ENCODE results near the gene FAM163B. TPM values are rescaled to one million over a fixed set of nuclear protein-coding genes. Genes with fewer than 3 reads are reported as not detected.

The FAM163B gene
- total RNA-seq, 4 donors from 2014 or later, result 0.64 TPM; not detected in 3

DNA sequence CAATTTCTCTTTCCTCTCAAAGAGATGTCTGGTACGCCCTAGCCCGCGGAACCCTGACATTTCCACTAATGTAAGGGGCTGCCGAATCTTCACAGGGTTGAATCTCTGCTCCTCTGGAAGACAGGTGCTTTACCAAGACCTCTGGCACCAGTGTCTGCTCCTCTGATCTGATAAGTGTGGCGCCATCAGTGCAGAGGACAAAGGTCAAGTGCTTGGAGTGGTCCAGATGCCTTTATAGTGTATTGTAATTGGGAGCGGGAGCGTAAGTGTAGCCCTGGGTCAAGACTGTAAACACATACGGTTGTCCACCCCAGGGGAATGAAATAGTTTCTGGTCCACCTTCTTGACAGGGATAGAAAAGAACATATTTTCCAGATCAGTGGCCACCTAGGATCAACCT lies 57.0 kb downstream of the FAM163B start:
- Histone ChIP-seq H3K4me3 (no peak overlapping the region), H3K27ac (no peak overlapping the region), H3K36me3 (no peaks in the 10 kb centered on the region), H3K27me3 (no peaks in the 10 kb centered on the region), H3K4me1 (no peaks in the 10 kb centered on the region), H3K9me3 (no peaks in the 10 kb centered on the region)
- no peak for TF ChIP-seq POLR2AphosphoS5 (IDR thresholded peaks at IDR 0.05)
- TF ChIP-seq EP300 (IDR thresholded peaks at IDR 0.05; ENCODE audit: low read depth), result no peak
- TF ChIP-seq POLR2A (IDR thresholded peaks at IDR 0.05), result no peak
- TF ChIP-seq, protein P1, sequence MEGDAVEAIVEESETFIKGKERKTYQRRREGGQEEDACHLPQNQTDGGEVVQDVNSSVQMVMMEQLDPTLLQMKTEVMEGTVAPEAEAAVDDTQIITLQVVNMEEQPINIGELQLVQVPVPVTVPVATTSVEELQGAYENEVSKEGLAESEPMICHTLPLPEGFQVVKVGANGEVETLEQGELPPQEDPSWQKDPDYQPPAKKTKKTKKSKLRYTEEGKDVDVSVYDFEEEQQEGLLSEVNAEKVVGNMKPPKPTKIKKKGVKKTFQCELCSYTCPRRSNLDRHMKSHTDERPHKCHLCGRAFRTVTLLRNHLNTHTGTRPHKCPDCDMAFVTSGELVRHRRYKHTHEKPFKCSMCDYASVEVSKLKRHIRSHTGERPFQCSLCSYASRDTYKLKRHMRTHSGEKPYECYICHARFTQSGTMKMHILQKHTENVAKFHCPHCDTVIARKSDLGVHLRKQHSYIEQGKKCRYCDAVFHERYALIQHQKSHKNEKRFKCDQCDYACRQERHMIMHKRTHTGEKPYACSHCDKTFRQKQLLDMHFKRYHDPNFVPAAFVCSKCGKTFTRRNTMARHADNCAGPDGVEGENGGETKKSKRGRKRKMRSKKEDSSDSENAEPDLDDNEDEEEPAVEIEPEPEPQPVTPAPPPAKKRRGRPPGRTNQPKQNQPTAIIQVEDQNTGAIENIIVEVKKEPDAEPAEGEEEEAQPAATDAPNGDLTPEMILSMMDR (IDR thresholded peaks at IDR 0.05), result no peak
- no peak for DNase-seq
- in situ Hi-C loops (cut with MboI; ENCODE audit: low pct_ligation_motif_present in 1 of 4, low pct_unique_long_range_greater_than_20kb in 1 of 4, low sequenced_read_pairs in 3 of 4), result no loop called here
- WGBS, 2 donors (ENCODE audit: low coverage in 1 of 2), result 75 to 85% methylated on average over 3 to 8 of the region's 8 CpGs
- intact Hi-C loops (cut with DNase I; ENCODE audit: low total_unique reads), result no loop called here

DNA sequence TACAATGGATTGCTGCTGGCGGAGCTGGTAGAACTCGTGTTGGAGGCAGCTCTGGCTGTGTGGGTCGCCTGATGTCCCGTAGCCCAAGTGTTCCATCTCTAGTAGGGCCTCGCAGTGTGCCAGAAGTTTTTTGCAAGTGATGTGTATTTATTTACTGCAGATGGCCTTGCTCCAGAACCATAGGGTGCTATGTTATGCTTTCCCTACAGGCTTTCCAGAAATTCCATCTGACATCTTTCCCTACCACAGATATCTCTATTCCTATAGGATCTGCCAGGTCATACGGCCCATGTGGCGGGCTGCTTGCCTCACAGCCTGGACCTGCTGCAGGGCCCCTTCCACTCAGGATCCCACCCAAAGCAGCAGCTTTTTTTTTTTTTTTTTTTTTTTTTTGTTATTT lies 57.7 kb downstream of the FAM163B start:
- TF ChIP-seq, protein P1 (IDR thresholded peaks at IDR 0.05), result no peak
- TF ChIP-seq POLR2AphosphoS5 (IDR thresholded peaks at IDR 0.05) (no peak), POLR2A (IDR thresholded peaks at IDR 0.05) (no peak), EP300 (IDR thresholded peaks at IDR 0.05; ENCODE audit: low read depth) (no peak)

DNA sequence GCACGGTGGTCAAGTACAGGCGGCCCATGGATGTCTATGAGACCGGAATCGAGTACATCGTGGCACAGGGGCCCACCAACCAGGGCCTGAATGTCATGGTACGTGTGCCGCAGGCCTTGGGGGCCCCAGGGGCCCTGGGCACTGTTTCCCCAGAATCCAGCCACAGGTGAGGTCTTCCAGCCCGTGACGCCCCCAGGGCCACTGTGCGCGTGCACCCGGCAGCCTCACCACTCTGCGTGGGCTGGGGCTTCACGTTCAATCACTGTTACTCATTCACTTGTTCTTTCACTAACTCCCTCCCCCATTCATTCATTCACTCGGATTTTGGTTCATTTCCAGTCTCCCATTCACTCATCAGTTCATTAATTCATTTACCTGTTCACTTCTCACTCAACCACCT lies 62.1 kb downstream of the FAM163B start:
- in situ Hi-C loops (cut with MboI; ENCODE audit: low pct_ligation_motif_present in 1 of 4, low pct_unique_long_range_greater_than_20kb in 1 of 4, low sequenced_read_pairs in 3 of 4), result loop anchor here in 1 of 4 donors (25.0 kb wide), 1 partner anchor 165 kb away; no protein-coding TSS in a partner anchor
- H3K36me3 ChIP-seq, result no peaks in the 10 kb centered on the region
- H3K4me1 ChIP-seq, result no peaks in the 10 kb centered on the region
- intact Hi-C loops (cut with DNase I; ENCODE audit: low total_unique reads), result no loop called here
- no peaks in the 10 kb centered on the region for H3K27me3 ChIP-seq
- H3K9me3 ChIP-seq, result no peaks in the 10 kb centered on the region
- H3K27ac ChIP-seq, result no peak overlapping the region
- TF ChIP-seq POLR2AphosphoS5 (IDR thresholded peaks at IDR 0.05), result no peak
- TF ChIP-seq, protein P1 (IDR thresholded peaks at IDR 0.05), result no peak
- no peak overlapping the region for H3K4me3 ChIP-seq
- DNase-seq, result no peak
- 71% methylated on average over 15 of the region's 15 CpGs; no CpG with 5 or more reads in 1 of the 2 donors for WGBS, 2 donors (ENCODE audit: low coverage in 1 of 2)

More for the DNA sequence above, 57.7 kb downstream of the FAM163B start:
- H3K27me3 ChIP-seq, result no peaks in the 10 kb centered on the region
- WGBS, 2 donors (ENCODE audit: low coverage in 1 of 2), result 74% methylated on average over 7 of the region's 7 CpGs; no CpG with 5 or more reads in 1 of the 2 donors
- H3K27ac ChIP-seq, result no peak overlapping the region
- DNase-seq, result no peak
- H3K4me1 ChIP-seq, result no peaks in the 10 kb centered on the region
- no peaks in the 10 kb centered on the region for H3K9me3 ChIP-seq
- H3K36me3 ChIP-seq, result no peaks in the 10 kb centered on the region
- intact Hi-C loops (cut with DNase I; ENCODE audit: low total_unique reads) (no loop called here), in situ Hi-C loops (cut with MboI; ENCODE audit: low pct_ligation_motif_present in 1 of 4, low pct_unique_long_range_greater_than_20kb in 1 of 4, low sequenced_read_pairs in 3 of 4) (no loop called here)
- H3K4me3 ChIP-seq, result no peak overlapping the region

DNA sequence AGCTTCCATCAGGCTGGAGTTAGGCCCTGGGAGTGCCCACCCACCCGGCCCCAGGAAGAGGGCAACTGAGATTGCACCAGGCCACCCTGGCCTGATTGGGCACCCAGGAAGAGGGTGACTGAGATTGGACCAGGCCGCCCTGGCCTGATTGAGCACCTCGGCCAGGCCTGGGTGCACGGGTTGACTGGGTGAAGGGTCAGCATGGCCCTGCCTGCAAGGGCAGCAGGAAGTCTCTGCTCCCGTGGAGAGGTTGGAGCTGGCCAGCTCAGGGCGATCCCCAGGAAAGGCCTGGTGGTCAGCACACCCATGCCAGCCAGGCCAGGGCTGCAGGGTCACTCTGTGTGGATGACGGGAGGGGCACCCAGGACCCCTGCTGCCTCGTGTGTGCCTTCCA lies 62.9 kb downstream of the FAM163B start:
- H3K36me3 ChIP-seq, result no peaks in the 10 kb centered on the region
- 75% methylated on average over 6 of the region's 8 CpGs; no CpG with 5 or more reads in 1 of the 2 donors for WGBS, 2 donors (ENCODE audit: low coverage in 1 of 2)
- no peak for DNase-seq
- no peak overlapping the region for H3K4me3 ChIP-seq
- H3K27me3 ChIP-seq, result no peaks in the 10 kb centered on the region
- no peaks in the 10 kb centered on the region for H3K4me1 ChIP-seq
- no peaks in the 10 kb centered on the region for H3K9me3 ChIP-seq
- in situ Hi-C loops (cut with MboI; ENCODE audit: low pct_ligation_motif_present in 1 of 4, low pct_unique_long_range_greater_than_20kb in 1 of 4, low sequenced_read_pairs in 3 of 4) (loop anchor here in 1 of 4 donors (25.0 kb wide), 1 partner anchor 166 kb away; no protein-coding TSS in a partner anchor), intact Hi-C loops (cut with DNase I; ENCODE audit: low total_unique reads) (no loop called here)
- H3K27ac ChIP-seq, result no peak overlapping the region
- TF ChIP-seq POLR2A (IDR thresholded peaks at IDR 0.05), result no peak
- TF ChIP-seq, protein P1 (IDR thresholded peaks at IDR 0.05), result no peak
- TF ChIP-seq EP300 (IDR thresholded peaks at IDR 0.05; ENCODE audit: low read depth), result no peak
- TF ChIP-seq POLR2AphosphoS5 (IDR thresholded peaks at IDR 0.05), result no peak

All from transverse colon (tissue), 4 donors.